IMR-90 (cell line): ENCODE data around the gene P2RY2. TPM values are rescaled to one million over a fixed set of nuclear protein-coding genes. Genes with fewer than 3 reads are reported as not detected.

ENCODE experiments used
- ATAC-seq: fragments of 200-7000 bp; cut with Tn5 transposase; 2 replicates; pipeline ENCODE4 v1.9.1; 2020; ENCODE audit warnings: low read depth, mild to moderate bottlenecking, moderate library complexity
- BruUV-seq: library from RNA; stranded (reverse); fragments of 400-500 nt; replicated peaks from 2 replicates; lab custom pipeline; 2021; lab: Mats Ljungman, UMichigan
- CTCF ChIA-PET: fragments of 300-600 bp; formaldehyde crosslinking; extraction: SDS; loops from one replicate; lab custom pipeline; 2021; ENCODE audit warnings: antibody characterized with exemption; lab: Yijun Ruan, JAX
- POLR2A ChIA-PET: fragments of 300-600 bp; sonication (Branson Sonifier 250); formaldehyde crosslinking; loops from one replicate; lab custom pipeline; 2022; ENCODE audit warnings: antibody characterized with exemption; ENCODE audit not compliant: unreplicated experiment; lab: Charles Lee
- DNase-seq: peaks from one replicate; pipeline ENCODE4 v3.0.0; 2013
- H2AFZ ChIP-seq: replicated peaks from 2 replicates; pipeline ENCODE3; 2013; ENCODE audit warnings: low read length, mild to moderate bottlenecking; ENCODE audit not compliant: poor library complexity
- H2AK5ac ChIP-seq: 2 replicates; pipeline ENCODE4 v1.6.1; 2013; ENCODE audit warnings: low read depth, low read length, inconsistent platforms
- H2AK9ac ChIP-seq: replicated peaks from 2 replicates; pipeline ENCODE3; 2013; ENCODE audit warnings: mild to moderate bottlenecking, low read depth, low read length, moderate library complexity; ENCODE audit not compliant: poor library complexity
- H2BK120ac ChIP-seq: 2 replicates; pipeline ENCODE4 v1.6.1; 2013; ENCODE audit warnings: low read depth, low read length, inconsistent platforms
- H2BK15ac ChIP-seq: 3 replicates; pipeline ENCODE4 v1.6.1; 2013; ENCODE audit warnings: low read depth, low read length, inconsistent platforms
- H2BK20ac ChIP-seq: 2 replicates; pipeline ENCODE4 v1.6.1; 2013; ENCODE audit warnings: low read depth, mild to moderate bottlenecking, inconsistent platforms, low read length, moderate library complexity
- H2BK5ac ChIP-seq: 2 replicates; pipeline ENCODE4 v1.6.1; 2013; ENCODE audit warnings: mild to moderate bottlenecking, low read depth, low read length, inconsistent platforms; ENCODE audit not compliant: poor library complexity, severe bottlenecking
- H3K14ac ChIP-seq: replicated peaks from 2 replicates; pipeline ENCODE4 v1.6.1; 2013; ENCODE audit warnings: low read depth, low read length, inconsistent platforms
- H3K18ac ChIP-seq: 2 replicates; pipeline ENCODE4 v1.6.1; 2013; ENCODE audit warnings: low read depth, low read length, control low read depth
- H3K23ac ChIP-seq: 2 replicates; pipeline ENCODE4 v1.6.1; 2013; ENCODE audit warnings: low read depth, low read length, inconsistent platforms
- H3K27ac ChIP-seq: 2 replicates; pipeline ENCODE4 v1.5.1; 2013; ENCODE audit warnings: mild to moderate bottlenecking, control low read depth, low read length; ENCODE audit not compliant: insufficient read depth
- H3K27me3 ChIP-seq: 2 replicates; pipeline ENCODE4 v1.6.1; 2013; ENCODE audit warnings: low read length; ENCODE audit not compliant: control insufficient read depth, insufficient read depth
- H3K36me3 ChIP-seq: 2 replicates; pipeline ENCODE4 v1.6.1; 2013; ENCODE audit warnings: low read length, mixed read lengths; ENCODE audit not compliant: control insufficient read depth, insufficient read depth
- H3K4ac ChIP-seq: 2 replicates; pipeline ENCODE4 v1.6.1; 2013; ENCODE audit warnings: low read depth, low read length, inconsistent platforms
- H3K4me1 ChIP-seq: 2 replicates; pipeline ENCODE4 v1.6.1; 2013; ENCODE audit warnings: low read length, mixed read lengths; ENCODE audit not compliant: control insufficient read depth, insufficient read depth
- H3K4me2 ChIP-seq: 2 replicates; pipeline ENCODE4 v1.6.1; 2013; ENCODE audit warnings: low read depth, mild to moderate bottlenecking, control low read depth, low read length, moderate library complexity
- H3K4me3 ChIP-seq: 2 replicates; pipeline ENCODE4 v1.5.1; 2013; ENCODE audit warnings: low read depth, mild to moderate bottlenecking, control low read depth, low read length, moderate library complexity; ENCODE audit not compliant: insufficient read depth
- H3K56ac ChIP-seq: 2 replicates; pipeline ENCODE4 v1.6.1; 2013; ENCODE audit warnings: low read length, inconsistent platforms; ENCODE audit not compliant: insufficient read depth; ENCODE audit errors: extremely low read depth
- H3K79me1 ChIP-seq, 2 experiments: 2 replicates each; pipeline ENCODE4 v1.6.1; 2013; ENCODE audit warnings: low read length in 2 of 2, inconsistent platforms in 1 of 2, low read depth in 1 of 2
- H3K9ac ChIP-seq: 2 replicates; pipeline ENCODE4 v1.6.1; 2013; ENCODE audit warnings: low read depth, low read length, control low read depth
- H3K9me1 ChIP-seq: 2 replicates; pipeline ENCODE4 v1.6.1; 2013; ENCODE audit warnings: low read length, inconsistent platforms; ENCODE audit not compliant: insufficient read depth
- H3K9me3 ChIP-seq: 2 replicates; pipeline ENCODE4 v1.6.1; 2013; ENCODE audit warnings: low read length; ENCODE audit not compliant: control insufficient read depth, insufficient read depth
- H4K20me1 ChIP-seq: 2 replicates; pipeline ENCODE4 v1.6.1; 2013; ENCODE audit warnings: low read length, inconsistent platforms; ENCODE audit not compliant: insufficient read depth
- H4K5ac ChIP-seq: 2 replicates; pipeline ENCODE4 v1.6.1; 2013; ENCODE audit warnings: mild to moderate bottlenecking, low read depth, low read length, control low read depth
- H4K8ac ChIP-seq, 2 experiments: 2 replicates each; pipeline ENCODE4 v1.6.1; 2013; ENCODE audit warnings: low read depth in 2 of 2, low read length in 2 of 2, control low read depth in 1 of 2, inconsistent platforms in 1 of 2
- H4K91ac ChIP-seq: 2 replicates; pipeline ENCODE4 v1.6.1; 2013; ENCODE audit warnings: low read depth, low read length, inconsistent platforms; ENCODE audit not compliant: insufficient read depth
- BHLHE40 ChIP-seq: fragments of 150-350 bp; IDR thresholded peaks from 2 replicates; pipeline ENCODE4 v1.6.1; 2016; ENCODE audit warnings: mild to moderate bottlenecking, low read depth, low read length
- CEBPB ChIP-seq: IDR thresholded peaks from 2 replicates; pipeline ENCODE4 v1.6.1; 2012; ENCODE audit warnings: low read depth, low read length, improper control_type of control experiment
- FOS ChIP-seq: fragments of 150-350 bp; IDR thresholded peaks from 2 replicates; pipeline ENCODE4 v1.6.1; 2016; ENCODE audit warnings: low read depth, low read length
- MXI1 ChIP-seq: IDR thresholded peaks from 2 replicates; pipeline ENCODE4 v1.6.1; 2012; ENCODE audit warnings: low read depth, mild to moderate bottlenecking, low read length, moderate library complexity, borderline replicate concordance
- POLR2A ChIP-seq: IDR thresholded peaks from 2 replicates; pipeline ENCODE4 v1.6.1; 2012; ENCODE audit warnings: mild to moderate bottlenecking, low read depth, low read length
- dilution Hi-C: fragments of 300-500 bp; cut with HindIII; formaldehyde crosslinking; loops from one replicate; pipeline ENCODE4 v1.14.3; 2018; ENCODE audit warnings: low sequenced_read_pairs; ENCODE audit not compliant: unreplicated experiment
- in situ Hi-C: fragments of 300-500 bp; cut with MboI; formaldehyde crosslinking; loops from 3 replicates; pipeline ENCODE4 v1.14.3; 2019; ENCODE audit warnings: low sequenced_read_pairs, inconsistent platforms, mixed read lengths
- intact Hi-C: fragments of 100-400 bp; cut with micrococcal nuclease; formaldehyde crosslinking; loops from 2 replicates; pipeline ENCODE4 v1.10.0; 2022
- polyA plus RNA-seq, 3 experiments: library from polyadenylated mRNA; depleted of rRNA; stranded (reverse); fragments of >200 nt; gene quantifications; 2 replicates each; pipeline ENCODE4 v1.2.3, GENCODE V29; 2012; ENCODE audit warnings: low replicate concordance in 1 of 3
- total RNA-seq: library from RNA; depleted of rRNA; stranded (reverse); fragments of >200 nt; gene quantifications from 2 replicates; pipeline ENCODE4 v1.2.3, GENCODE V29; 2012
- TF ChIP-seq, protein P1 (sequence below): fragments of 150-350 bp; IDR thresholded peaks from 2 replicates; pipeline ENCODE4 v1.6.1; 2016; ENCODE audit warnings: low read depth, mild to moderate bottlenecking, low read length, moderate library complexity, borderline replicate concordance
- TF ChIP-seq, protein P2 (sequence below): fragments of 150-350 bp; IDR thresholded peaks from 2 replicates; pipeline ENCODE4 v1.6.1; 2017; ENCODE audit warnings: mild to moderate bottlenecking, antibody characterized with exemption, low read length, low read depth

P2RY2 gene
- total and polyA plus RNA-seq, 2 of the 4 experiments (the other 2 are of a cell fraction): not detected

DNA sequence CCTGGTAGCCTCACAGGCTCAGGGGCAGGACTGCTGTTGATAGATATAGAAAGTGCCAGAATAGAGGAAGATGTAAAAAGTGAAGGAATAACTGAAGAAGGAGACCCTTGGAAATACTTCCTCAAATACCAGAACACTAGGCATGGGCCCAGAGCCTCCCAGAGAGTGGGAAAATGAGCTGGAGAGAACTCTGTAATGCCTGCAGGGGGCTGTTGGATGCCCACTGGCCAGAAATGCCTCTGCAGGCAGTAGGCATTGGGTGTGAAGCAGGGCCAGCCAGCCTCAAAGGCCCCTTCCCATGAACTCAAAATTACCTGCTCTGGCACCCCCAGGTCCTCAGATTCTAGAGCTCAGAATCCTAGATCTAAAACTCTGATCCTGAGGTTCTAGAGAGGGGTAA lies 15.1 kb downstream of the P2RY2 start:
- H3K14ac ChIP-seq: no peak overlapping the region
- no peak for TF ChIP-seq FOS
- no peak for TF ChIP-seq BHLHE40
- no peak for TF ChIP-seq MXI1
- TF ChIP-seq CEBPB: no peak
- TF ChIP-seq, protein P1, sequence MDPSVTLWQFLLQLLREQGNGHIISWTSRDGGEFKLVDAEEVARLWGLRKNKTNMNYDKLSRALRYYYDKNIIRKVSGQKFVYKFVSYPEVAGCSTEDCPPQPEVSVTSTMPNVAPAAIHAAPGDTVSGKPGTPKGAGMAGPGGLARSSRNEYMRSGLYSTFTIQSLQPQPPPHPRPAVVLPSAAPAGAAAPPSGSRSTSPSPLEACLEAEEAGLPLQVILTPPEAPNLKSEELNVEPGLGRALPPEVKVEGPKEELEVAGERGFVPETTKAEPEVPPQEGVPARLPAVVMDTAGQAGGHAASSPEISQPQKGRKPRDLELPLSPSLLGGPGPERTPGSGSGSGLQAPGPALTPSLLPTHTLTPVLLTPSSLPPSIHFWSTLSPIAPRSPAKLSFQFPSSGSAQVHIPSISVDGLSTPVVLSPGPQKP: no peak
- no peak for TF ChIP-seq POLR2A
- TF ChIP-seq, protein P2, sequence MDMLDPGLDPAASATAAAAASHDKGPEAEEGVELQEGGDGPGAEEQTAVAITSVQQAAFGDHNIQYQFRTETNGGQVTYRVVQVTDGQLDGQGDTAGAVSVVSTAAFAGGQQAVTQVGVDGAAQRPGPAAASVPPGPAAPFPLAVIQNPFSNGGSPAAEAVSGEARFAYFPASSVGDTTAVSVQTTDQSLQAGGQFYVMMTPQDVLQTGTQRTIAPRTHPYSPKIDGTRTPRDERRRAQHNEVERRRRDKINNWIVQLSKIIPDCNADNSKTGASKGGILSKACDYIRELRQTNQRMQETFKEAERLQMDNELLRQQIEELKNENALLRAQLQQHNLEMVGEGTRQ: no peak
- intact Hi-C loops: no loop called here
- H2BK20ac ChIP-seq: no peak overlapping the region
- H3K4ac ChIP-seq: no peak overlapping the region
- H2BK15ac ChIP-seq: no peak overlapping the region
- H4K20me1 ChIP-seq: no peaks in the 10 kb centered on the region
- ATAC-seq (no peak), DNase-seq (no peak)
- ChIA-PET POLR2A (no interaction called here), CTCF (interaction anchor here (0.9 to 1.2 kb wide), 3 partner anchors 9 to 46 kb away, joined by 3 to 4 read pairs (median 4); no protein-coding TSS in a partner anchor)
- no peak overlapping the region for H4K8ac ChIP-seq
- H3K27ac ChIP-seq: no peak overlapping the region
- H2AK5ac ChIP-seq: no peak overlapping the region
- H3K9me1 ChIP-seq: peaks cover 7% of the 10 kb centered on the region
- H4K5ac ChIP-seq: no peak overlapping the region
- no peak overlapping the region for H2AK9ac ChIP-seq
- H2AFZ ChIP-seq: no peak overlapping the region
- no peak overlapping the region for H3K9ac ChIP-seq
- dilution Hi-C loops: no loop called here
- H3K79me1 ChIP-seq: no peaks in the 10 kb centered on the region
- H3K18ac ChIP-seq: no peak overlapping the region
- peaks cover 21% of the 10 kb centered on the region; the same call in 1 of the 2 replicates for H3K4me1 ChIP-seq
- no peak overlapping the region for H4K91ac ChIP-seq
- peaks cover 2% of the 10 kb centered on the region; the same call in 1 of the 2 replicates for H3K27me3 ChIP-seq
- no peak overlapping the region for H3K4me2 ChIP-seq
- H3K4me3 ChIP-seq: no peak overlapping the region
- no peaks in the 10 kb centered on the region for H3K36me3 ChIP-seq
- no peak overlapping the region for H3K23ac ChIP-seq
- in situ Hi-C loops: no loop called here
- H3K9me3 ChIP-seq: no peaks in the 10 kb centered on the region
- no peak overlapping the region for H2BK5ac ChIP-seq
- no peak overlapping the region for H2BK120ac ChIP-seq
- no peak overlapping the region for H3K56ac ChIP-seq
- no TSS peak for BruUV-seq
